Vagina (tissue), 2 donors: Measurements from ENCODE around the gene NDOR1. TPM values are rescaled to one million over a fixed set of nuclear protein-coding genes. Genes with fewer than 3 reads are reported as not detected.

Source experiments
- DNase-seq, 2 donors: peaks; one replicate each; pipeline ENCODE4 v3.0.0-alpha.2; 2017; ENCODE audit errors: extremely low spot score in 2 of 2
- H3K27ac ChIP-seq: fragments of 200-600 bp; sonication (generic); one replicate; pipeline ENCODE4 v1.5.1; 2019
- H3K27me3 ChIP-seq: fragments of 200-600 bp; sonication (generic); one replicate; pipeline ENCODE4 v1.5.1; 2019
- H3K36me3 ChIP-seq, 2 donors: fragments of 200-600 bp; sonication (generic); one replicate each; pipeline ENCODE4 v1.5.1; 2017 to 2019
- H3K4me1 ChIP-seq: fragments of 200-600 bp; sonication (generic); one replicate; pipeline ENCODE4 v1.5.1; 2019
- H3K4me3 ChIP-seq, 2 donors: fragments of 200-600 bp; sonication (generic); 1 replicate in 1 of 2; 2 replicates in 1 of 2; pipeline ENCODE4 v1.5.1; 2016 to 2019
- H3K9me3 ChIP-seq: fragments of 200-600 bp; sonication (generic); one replicate; pipeline ENCODE4 v1.5.1; 2019
- POLR2A ChIP-seq, 2 donors: fragments of 450-650 bp; IDR thresholded peaks; one replicate each; pipeline ENCODE4 v1.6.1; 2017; ENCODE audit warnings: antibody characterized with exemption in 2 of 2, mild to moderate bottlenecking in 2 of 2, moderate library complexity in 2 of 2
- POLR2AphosphoS5 ChIP-seq, 2 donors: sonication (generic); formaldehyde crosslinking; IDR thresholded peaks; one replicate each; pipeline ENCODE4 v1.9.0; 2017; ENCODE audit warnings: antibody characterized with exemption in 2 of 2, mild to moderate bottlenecking in 2 of 2, low read depth in 1 of 2; ENCODE audit not compliant: insufficient read depth in 1 of 2
- intact Hi-C: fragments of 100-400 bp; cut with DNase I; formaldehyde crosslinking; loops from one replicate; pipeline ENCODE4 v1.15.1; 2023
- total RNA-seq: library from RNA; depleted of rRNA; stranded (reverse); fragments of >200 nt; gene quantifications from one replicate; pipeline ENCODE4 v1.2.3, GENCODE V29; 2016
- TF ChIP-seq, protein P1 (sequence below), 3 experiments: fragments of 450-650 bp in 2 of 3; fragments of 200-600 bp in 1 of 3; sonication (generic) in 1 of 3; IDR thresholded peaks; one replicate each; pipeline ENCODE4 v1.5.1; 2017 to 2019; ENCODE audit warnings: antibody characterized with exemption in 3 of 3, mild to moderate bottlenecking in 2 of 3, moderate library complexity in 2 of 3

Gene NDOR1
- total RNA-seq, 1 donor from 2014 or later = 12.0 TPM

DNA sequence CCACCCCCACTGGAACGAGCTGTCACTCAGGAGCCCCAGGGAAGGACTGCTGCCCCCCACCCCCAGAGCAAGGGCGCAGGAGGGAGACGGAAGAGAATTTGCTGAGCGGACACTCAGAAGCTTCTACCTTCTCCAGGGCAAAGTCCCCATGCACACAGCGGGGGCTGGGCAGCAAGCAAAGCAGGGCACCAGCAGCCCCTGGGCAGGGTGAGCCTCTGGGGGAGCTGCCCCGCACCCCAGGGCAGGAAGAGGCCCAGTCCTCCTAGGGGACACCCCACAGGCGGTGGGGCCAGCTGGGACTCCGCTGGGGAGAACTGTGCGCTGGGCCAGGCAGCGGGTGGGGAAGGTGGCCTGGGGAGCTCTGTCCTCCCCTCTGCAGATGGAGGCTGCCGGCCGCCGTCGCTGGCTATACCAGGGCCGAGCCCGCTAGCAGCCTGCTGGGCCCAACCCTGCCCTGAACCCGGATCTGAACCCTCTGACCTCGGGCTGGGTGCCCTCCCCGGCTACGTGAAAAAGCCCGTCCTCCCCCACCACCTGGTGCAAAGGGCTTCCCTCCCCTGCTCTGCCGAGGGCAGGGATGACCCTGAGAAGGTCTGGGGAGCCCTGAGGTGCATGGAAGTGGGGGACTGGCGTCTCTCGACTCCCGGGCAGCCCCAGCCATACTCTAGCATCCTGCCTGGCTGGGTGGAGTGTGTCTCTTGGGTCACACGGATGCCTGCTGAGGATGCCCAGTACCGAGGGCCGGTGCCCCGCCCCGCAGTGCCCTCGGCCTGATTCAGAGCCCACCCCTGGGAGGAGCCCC, 24.6 kb downstream of the NDOR1 start:
- H3K27ac ChIP-seq = no peak overlapping the region
- H3K36me3 ChIP-seq = no peaks in the 10 kb centered on the region
- intact Hi-C loops = loop anchor here (5.0 kb wide), 2 partner anchors 38 to 127 kb away; no protein-coding TSS in a partner anchor
- H3K9me3 ChIP-seq = no peaks in the 10 kb centered on the region
- no peak for DNase-seq
- H3K27me3 ChIP-seq = peaks cover 4% of the 10 kb centered on the region
- TF ChIP-seq, protein P1, sequence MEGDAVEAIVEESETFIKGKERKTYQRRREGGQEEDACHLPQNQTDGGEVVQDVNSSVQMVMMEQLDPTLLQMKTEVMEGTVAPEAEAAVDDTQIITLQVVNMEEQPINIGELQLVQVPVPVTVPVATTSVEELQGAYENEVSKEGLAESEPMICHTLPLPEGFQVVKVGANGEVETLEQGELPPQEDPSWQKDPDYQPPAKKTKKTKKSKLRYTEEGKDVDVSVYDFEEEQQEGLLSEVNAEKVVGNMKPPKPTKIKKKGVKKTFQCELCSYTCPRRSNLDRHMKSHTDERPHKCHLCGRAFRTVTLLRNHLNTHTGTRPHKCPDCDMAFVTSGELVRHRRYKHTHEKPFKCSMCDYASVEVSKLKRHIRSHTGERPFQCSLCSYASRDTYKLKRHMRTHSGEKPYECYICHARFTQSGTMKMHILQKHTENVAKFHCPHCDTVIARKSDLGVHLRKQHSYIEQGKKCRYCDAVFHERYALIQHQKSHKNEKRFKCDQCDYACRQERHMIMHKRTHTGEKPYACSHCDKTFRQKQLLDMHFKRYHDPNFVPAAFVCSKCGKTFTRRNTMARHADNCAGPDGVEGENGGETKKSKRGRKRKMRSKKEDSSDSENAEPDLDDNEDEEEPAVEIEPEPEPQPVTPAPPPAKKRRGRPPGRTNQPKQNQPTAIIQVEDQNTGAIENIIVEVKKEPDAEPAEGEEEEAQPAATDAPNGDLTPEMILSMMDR (IDR thresholded peaks at IDR 0.05) = no peak
- TF ChIP-seq POLR2A (IDR thresholded peaks at IDR 0.05) = no peak
- no peak for TF ChIP-seq POLR2AphosphoS5 (IDR thresholded peaks at IDR 0.05; ENCODE audit: insufficient read depth in 1 of 2, low read depth in 1 of 2)
- H3K4me1 ChIP-seq = peaks cover 11% of the 10 kb centered on the region
- no peak overlapping the region for H3K4me3 ChIP-seq

DNA sequence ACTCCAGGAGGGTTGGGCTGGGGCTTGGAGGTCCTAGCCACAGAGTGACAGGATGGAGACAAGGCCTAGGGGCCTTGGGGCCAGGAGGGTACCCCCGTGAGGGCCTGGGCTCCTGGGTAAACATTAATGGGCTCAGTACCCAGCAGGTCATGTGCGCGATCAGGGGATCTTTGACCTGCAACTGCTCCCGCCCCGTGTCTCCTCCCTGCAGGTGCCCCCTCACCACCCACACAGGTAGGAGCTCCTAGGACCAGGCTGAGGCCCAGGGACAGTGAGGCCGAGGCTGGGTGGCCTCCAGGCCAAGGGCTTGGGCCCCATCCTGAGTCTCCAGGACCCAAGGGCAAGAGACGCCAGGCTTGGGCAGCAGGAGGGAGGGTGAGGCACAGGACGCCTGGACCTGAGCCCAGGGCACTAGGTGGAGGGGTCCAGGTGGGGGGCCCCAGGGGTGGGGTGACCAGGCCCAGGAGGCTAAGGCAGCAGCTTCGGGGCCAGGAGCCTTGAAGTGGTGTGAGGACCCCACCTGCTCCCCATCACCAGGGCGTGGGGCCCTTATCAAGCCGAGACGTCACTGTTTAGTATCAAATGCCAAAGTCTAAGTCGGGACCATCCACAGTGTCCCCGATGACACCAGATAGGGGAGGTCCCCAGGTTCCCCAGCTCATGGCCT, 25.3 kb downstream of the NDOR1 start, which contains the start of gene SLC34A3:
TSS of gene SLC34A3 (plus strand) at position 197 of the 667 bp plus-strand sequence. CDS start 802 bp downstream, outside the sequence.
- Histone ChIP-seq H3K4me3 (no peak within 1 kb of the TSS), H3K27me3 (peaks cover 4% of the 10 kb centered on the region), H3K27ac (no peak within 1 kb of the TSS), H3K9me3 (no peaks in the 10 kb centered on the region), H3K36me3 (no peaks in the 10 kb centered on the region), H3K4me1 (peaks cover 15% of the 10 kb centered on the region)
- intact Hi-C loops = no loop called here
- DNase-seq = no peak
- no peak for TF ChIP-seq POLR2AphosphoS5 (IDR thresholded peaks at IDR 0.05; ENCODE audit: insufficient read depth in 1 of 2, low read depth in 1 of 2)
- no peak for TF ChIP-seq POLR2A (IDR thresholded peaks at IDR 0.05)

DNA sequence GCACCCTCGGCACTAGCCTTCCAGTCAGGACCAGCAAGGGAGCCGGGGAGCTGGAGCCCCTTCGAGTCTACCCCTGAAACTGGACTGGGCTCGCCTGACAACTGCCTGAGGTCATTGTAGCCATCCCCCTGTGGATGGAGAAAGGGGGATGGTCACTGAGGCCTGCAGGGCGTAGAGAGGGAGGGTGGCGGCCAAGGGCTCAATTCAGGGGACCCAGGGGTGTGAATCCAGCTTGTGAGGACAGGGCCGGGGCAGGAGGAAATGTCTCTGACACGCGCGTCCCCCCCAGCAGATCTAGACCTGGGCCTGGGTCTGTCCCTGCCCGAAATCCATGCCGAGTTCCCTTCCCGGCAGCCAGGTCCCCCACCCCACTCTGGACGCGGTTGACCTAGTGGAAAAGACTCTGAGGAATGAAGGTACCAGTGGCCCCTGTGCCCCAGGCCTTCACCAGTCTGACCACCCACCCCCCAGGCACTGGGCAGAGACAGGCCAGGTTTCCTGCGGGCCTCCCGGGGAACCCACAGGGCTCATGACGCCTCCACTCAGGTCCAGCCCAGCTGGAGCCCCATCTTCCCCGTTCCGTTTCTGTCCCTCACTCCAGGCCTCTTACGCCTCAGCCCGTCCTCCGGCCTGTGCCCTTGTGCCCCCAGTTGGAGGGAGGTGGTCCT, 26.0 kb downstream of the NDOR1 start:
- no peak for DNase-seq
- peaks cover 22% of the 10 kb centered on the region for H3K4me1 ChIP-seq
- H3K27ac ChIP-seq = no peak overlapping the region
- H3K9me3 ChIP-seq = no peaks in the 10 kb centered on the region
- no peak for TF ChIP-seq POLR2AphosphoS5 (IDR thresholded peaks at IDR 0.05; ENCODE audit: insufficient read depth in 1 of 2, low read depth in 1 of 2)
- no peak for TF ChIP-seq POLR2A (IDR thresholded peaks at IDR 0.05)
- TF ChIP-seq, protein P1 (IDR thresholded peaks at IDR 0.05) = no peak
- intact Hi-C loops = no loop called here
- no peaks in the 10 kb centered on the region for H3K36me3 ChIP-seq
- no peak overlapping the region for H3K4me3 ChIP-seq
- H3K27me3 ChIP-seq = peaks cover 4% of the 10 kb centered on the region

DNA sequence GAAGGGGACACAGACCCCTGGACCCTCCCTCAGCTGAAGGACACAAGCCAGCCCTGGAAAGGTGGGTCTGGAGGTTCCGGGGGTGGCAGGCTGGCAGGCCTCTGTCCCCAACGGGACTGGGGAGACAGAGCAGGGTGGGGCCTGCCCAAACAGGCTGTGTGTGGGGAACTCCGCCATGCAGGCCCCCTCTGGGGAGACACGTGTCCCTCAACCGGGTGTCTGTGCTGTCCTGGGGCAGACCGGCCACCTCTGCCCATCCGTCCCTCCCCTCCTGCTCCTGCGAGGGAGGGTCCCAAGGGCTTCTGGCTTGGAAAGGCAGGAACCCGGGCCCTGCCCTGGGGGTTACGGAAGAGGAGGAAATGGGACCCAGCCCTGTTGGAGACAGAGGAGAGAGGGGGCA, 26.6 kb downstream of the NDOR1 start:
- no peak overlapping the region for H3K4me3 ChIP-seq
- peaks cover 4% of the 10 kb centered on the region for H3K27me3 ChIP-seq
- no peaks in the 10 kb centered on the region for H3K36me3 ChIP-seq
- no peaks in the 10 kb centered on the region for H3K9me3 ChIP-seq
- intact Hi-C loops = no loop called here
- H3K4me1 ChIP-seq = peaks cover 23% of the 10 kb centered on the region
- H3K27ac ChIP-seq = no peak overlapping the region
- no peak for DNase-seq
- TF ChIP-seq POLR2AphosphoS5 (IDR thresholded peaks at IDR 0.05; ENCODE audit: insufficient read depth in 1 of 2, low read depth in 1 of 2) (no peak), POLR2A (IDR thresholded peaks at IDR 0.05) (no peak)
- TF ChIP-seq, protein P1 (IDR thresholded peaks at IDR 0.05) = no peak

DNA sequence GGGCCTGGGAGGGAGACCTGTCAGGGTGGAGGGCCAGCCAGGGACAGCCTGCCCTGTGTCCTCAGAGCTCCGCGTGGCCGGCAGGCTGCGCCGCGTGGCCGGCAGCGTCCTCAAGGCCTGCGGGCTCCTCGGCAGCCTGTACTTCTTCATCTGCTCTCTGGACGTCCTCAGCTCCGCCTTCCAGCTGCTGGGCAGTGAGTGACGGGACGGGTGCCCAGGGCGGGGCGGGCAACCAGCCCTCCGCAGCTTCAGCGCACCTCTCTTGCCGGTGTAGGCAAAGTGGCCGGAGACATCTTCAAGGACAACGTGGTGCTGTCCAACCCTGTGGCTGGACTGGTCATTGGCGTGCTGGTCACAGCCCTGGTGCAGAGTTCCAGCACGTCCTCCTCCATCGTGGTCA, 27.0 kb downstream of the NDOR1 start:
- TF ChIP-seq POLR2AphosphoS5 (IDR thresholded peaks at IDR 0.05; ENCODE audit: insufficient read depth in 1 of 2, low read depth in 1 of 2) (no peak), POLR2A (IDR thresholded peaks at IDR 0.05) (no peak)
- TF ChIP-seq, protein P1 (IDR thresholded peaks at IDR 0.05) = no peak
- no peaks in the 10 kb centered on the region for H3K36me3 ChIP-seq
- no peaks in the 10 kb centered on the region for H3K9me3 ChIP-seq
- H3K4me3 ChIP-seq = no peak overlapping the region
- intact Hi-C loops = no loop called here
- no peak overlapping the region for H3K27ac ChIP-seq
- H3K27me3 ChIP-seq = peaks cover 4% of the 10 kb centered on the region
- H3K4me1 ChIP-seq = peaks cover 23% of the 10 kb centered on the region
- no peak for DNase-seq
